HG03025 (cell line): ENCODE results near the gene MINDY4.
A peak's percentile ranks its signal among the peaks of the same experiment; 100 is the strongest.

Source experiments
- ATAC-seq: cut with Tn5 transposase; IDR thresholded peaks from one replicate; pipeline ENCODE4 v1.9.1; 2021; ENCODE audit warnings: mild to moderate bottlenecking, moderate library complexity; ENCODE audit not compliant: unreplicated experiment, low FRiP score

MINDY4 gene

DNA sequence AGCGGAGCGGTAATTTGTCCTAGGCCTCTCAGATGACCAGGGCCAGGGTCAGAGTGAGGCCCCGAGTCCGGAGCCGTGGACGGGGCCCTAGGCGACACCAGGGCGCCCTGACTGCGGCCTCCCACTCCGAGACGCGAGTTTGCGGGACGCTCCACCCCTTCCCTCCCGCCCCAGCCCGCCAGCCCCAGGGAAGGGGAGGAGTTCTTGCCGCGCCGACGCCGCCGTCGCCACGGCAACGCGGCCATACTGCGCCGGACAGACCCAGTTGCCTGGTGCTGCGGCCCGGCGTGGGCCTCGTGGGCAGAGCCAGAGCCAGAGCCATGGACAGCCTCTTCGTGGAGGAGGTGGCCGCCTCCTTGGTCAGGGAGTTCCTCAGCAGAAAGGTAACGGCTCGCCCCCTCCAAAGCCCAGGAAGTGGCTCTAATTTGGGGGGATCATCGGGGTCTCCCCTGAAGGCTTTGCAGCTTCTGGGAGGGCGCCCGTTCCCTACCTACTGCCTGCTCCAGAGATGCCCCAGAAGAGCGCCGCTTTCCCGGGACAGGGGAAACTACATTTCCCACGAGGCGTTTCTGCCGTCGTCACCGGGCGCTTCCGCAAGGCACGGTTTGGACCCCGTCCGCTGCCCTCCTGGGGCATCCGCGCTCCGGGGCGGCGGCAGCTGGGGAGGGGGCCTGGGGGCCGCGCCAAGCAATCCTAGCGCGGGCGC is at the start of gene MINDY4:
TSS of gene MINDY4 (plus strand) at position 244 of the 706 bp plus-strand sequence. CDS start at position 321, 77 bp downstream.
- ATAC-seq: peak; percentile 77

DNA sequence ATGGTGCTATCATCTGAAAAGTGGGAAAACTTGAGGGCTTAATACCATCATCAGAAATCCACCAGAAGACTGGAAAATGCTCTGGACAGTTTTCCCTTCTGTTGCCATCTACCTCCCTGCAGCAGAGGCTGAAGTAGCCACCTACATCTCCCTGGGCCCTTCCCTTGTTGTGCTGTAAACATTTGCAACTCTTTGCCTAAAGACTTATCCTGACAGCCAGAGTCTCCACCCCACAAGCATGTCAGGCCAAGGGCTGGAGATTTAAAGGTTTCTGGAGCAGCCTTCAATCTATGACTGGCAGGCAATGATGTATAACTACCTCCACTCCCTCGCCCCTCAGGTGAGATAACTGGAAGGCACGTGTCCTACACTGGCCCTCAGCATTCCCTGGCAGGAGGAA is 49.0 kb upstream of the MINDY4 start:
- no peak for ATAC-seq

DNA sequence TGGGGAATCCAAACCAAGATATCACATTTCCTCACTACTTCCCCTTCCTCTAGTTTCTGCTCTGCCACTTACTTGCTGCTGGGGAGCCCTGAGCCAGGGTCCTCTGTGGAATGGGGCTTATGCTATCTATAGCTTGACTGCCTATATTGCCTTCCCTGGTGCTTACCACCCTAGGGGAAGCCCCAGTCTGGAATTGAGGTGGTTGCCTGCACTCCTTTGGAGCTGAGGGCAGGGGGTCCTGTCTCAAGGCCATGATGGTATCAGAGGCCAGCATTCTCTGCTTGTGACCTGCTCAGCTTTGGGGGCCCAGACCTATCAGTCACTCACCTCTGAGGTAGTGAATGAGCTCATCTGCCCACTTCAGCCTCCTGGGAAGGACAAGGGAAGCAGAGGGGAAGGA is 48.5 kb upstream of the MINDY4 start:
- ATAC-seq: no peak

DNA sequence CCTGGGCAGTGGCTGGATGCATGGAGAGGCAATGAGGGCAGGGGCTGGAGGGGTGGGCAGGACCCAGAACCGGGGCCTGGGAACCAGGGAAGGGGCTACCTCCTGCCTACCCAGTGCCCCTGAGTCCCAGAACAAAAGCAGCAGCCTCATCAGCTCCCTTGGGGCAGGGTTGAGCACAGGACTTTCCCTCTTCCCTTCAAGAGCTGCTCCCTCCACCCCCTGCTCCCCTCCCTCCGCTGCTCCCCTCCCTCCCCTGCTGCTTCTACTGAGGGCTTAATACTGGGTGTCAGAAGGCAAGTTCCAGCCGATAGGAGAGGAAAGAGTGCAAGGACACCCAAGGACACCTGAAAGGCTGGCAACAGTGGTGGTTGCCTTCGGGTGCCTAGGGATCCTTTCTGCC is 47.4 kb upstream of the MINDY4 start:
- ATAC-seq: no peak

DNA sequence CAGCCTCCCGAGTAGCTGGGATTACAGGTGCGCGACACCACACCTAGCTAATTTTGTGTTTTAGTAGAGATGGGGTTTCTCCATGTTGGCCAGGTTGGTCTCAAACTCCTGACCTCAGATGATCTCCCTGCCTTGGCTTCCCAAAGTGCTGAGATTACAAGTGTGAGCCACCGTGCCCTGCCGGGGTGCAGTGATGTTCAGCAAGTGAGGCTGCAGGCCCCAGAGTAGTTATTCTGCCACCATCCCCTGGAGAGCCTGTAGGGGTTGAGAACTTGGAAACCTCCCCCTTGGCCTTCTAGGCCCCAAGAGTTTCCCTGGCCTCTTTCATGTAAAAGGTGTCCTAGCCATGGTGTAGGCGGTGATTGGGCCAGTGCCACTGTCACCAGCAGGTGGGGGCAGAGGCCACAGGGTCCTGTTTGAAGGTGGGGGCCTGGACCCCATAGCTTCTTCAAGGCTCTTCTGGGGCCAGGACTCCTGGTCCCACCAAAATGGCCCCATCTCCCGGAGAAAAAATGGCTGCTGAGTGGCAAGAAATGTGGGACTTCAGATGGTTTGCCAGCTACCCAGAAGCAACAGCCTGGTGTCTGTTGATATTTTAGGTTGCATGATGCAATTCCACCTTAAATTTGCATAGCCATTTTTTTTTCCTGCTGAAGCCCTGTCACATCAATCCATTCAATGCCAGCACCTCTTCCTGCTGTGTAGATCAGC is 44.8 kb upstream of the MINDY4 start:
- ATAC-seq: no peak

DNA sequence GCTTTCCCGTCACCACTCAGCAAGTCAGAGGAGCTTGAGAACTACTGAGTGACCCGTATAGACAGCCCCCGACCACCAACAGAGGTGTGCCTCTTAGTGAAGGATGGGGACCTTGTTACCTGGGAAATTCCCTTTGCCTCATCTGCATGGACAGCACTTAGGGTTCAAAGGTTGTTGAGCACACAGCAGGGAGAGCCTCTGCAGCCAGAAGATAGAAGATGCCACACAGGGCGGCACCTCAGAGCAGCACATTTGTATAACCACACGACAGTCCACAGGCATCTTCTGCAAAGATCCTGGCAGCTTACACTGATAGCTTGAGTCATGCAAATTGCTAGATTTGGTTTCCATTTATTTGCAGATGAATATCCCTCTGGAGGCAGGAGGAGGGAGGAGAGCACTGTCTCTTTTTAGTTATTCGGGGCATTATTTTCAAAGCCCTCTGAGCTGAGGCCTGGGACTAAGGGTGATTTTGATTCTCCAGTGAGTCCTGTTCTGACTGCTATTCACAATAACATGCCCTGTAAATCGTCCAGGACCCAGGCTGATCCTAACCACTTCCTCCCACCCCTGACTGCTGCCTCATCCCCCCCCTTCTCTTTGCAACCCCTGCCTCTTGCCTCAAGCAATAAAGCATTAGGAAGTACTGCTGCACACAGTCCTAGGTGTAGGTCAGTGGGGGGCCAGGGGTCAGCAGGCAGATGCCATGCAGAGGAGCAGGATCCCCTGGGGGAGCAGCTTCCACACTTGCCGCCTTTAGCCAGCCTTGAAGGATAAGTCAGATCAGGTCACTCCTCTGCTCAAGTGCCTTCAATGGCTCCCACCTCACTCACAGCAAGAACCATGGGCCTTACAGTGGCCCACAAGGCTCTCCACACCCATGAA is 43.9 kb upstream of the MINDY4 start:
- no peak for ATAC-seq

DNA sequence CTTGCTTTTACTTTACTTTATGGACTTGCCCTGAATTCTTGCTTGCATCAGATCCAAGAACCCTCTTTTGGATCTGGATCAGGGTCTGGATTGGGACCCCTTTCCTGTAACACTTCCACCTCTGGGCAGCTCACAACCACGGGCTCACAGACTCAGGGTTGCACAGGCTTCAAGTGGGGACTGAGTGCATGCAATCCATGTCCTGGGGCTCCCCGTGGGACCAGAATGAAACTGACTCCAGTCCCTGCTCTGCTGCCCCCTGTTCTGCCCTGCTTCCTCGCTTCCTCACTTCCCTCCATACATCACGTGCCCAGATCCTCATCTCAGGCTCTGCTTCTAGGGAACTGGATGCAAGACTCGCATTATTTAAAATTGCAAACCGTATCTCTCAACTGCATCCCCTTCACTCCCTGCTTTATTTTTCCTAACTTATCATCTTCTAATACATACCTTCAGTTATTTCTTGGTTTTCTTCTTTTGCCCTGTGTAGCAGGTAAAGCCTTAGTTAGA is 42.6 kb upstream of the MINDY4 start:
- ATAC-seq: no peak

DNA sequence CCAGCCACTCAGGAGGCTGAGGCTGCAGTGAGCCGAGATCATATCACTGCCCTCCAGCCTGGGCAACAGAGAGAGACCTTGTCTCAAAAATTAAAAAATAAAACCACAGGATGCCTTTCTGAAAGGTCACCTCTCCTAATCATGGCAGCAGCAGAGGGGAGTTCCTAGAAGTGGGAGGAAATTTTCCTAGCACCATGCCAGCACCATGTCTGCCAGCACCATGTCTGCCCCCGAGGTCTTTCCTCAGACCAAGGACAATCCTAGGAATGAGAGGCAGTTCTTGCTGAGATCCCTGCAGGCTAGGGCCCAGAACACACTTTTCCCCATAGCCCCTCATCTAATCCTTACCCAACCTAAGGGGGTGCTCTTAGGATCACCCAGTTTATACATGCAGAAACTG is 41.6 kb upstream of the MINDY4 start:
- ATAC-seq: no peak

DNA sequence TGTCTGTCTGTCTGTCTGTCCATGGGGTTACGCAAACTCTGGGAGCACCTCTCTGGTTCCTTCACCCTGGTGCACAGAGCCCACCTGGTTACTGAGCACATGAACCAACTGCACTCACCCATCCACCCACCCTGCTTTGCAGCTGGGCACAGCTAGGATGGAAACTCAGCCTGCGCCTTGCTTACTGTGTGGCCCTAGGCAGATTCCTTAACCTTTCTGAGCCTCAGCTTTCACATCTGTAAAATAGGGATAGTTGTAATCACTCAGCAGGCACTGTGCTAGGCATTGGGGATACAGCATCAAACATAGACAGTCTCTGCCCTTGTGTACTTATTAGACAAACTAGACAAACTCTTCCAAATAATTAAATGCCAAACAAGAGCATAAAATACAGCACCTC is 41.1 kb upstream of the MINDY4 start:
- no peak for ATAC-seq

DNA sequence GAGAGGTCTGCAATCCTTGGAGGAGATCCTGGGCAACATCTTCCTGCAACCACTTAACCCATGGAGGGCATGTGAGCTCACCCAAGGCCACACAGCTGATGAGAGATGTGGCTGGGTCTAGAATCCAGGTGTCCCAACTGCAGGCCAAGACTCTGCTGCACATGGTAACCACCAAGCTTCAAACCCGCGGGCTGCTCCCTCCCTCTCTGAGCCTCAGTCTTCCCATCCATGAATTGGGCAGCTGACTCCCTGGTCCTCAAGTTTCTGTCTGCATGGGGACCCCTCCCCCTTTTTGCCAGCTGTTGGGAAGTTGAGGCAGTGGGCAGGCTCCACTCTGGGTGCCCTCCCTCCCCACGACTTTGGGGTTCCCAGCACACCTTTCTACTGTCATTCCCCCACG is 40.2 kb upstream of the MINDY4 start:
- ATAC-seq: no peak

DNA sequence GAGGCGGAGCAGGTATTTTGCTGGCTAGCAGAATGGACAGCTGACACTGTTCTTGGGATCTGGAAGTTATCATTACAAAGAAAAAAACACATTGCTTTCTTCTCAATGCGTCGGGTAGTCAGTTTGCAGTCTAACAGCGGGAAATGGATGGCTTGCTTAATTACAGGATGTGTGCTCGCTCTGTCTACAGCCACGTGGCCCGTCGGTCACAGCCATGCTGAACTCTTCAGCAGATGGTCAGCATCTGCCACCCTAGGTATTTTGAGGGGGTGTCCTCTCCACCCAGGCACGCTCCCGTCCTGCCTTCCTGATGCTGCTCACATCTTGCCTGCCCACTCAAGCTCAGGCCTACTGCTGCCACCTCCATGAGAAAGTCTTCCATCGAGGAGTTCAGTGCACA is 39.6 kb upstream of the MINDY4 start:
- no peak for ATAC-seq

DNA sequence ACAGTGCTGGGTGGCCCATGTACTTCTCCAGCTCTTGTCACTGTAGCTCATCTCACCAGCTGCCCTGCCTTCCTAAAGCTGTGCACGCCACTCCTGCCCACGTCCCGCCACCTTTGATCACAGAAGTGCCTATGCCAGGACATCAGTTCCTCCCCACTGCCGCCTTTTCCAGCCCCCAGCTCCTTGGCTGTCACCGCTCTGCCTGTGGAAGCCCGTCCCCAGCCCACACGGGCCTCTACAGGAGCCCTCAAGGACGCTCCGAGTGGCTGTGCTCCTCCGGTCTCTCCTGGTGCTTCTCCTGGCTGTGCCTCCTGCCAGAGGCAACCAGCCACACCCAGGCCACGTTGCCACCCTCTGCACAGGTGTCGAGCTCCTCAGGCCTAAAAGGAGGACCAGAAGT is 38.6 kb upstream of the MINDY4 start:
- ATAC-seq: no peak

DNA sequence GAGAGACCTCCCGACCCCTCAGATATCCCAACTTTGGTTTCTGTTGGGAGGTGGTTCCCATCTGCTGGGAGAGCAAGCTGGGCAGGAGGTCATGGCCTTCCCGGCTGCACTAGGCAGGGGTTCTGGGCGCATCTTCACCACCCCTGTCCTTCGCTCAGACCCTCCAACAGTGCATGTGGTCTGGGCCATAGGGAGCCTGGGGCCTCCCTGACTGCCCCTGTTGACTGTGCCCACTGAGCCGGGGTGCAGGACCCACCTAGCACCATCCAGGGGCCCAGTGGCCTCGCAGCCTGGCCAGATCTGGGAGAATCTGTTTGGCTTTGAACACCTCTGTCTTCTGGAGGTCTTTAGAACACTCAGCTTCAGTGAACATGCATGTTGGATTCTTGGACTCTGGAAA is 38.0 kb upstream of the MINDY4 start:
- no peak for ATAC-seq

DNA sequence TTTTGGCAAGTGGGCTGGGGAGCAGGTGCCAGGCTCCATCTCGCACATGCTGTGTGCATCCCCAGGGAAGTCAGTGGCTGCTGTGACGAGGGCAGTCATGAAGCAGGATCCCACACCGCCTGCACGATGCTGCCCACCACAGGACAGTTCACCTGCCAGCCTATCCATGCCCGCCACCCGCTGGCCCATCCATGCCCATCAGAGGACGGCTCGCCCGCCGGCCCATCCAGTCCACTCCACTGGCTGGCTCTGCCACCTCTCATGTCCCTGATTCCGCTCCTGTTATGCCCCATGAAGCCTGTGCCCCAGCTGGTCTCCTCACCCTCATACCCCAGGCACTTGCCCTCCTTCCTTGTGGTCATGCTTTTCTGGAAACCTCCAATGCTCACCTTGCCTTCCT is 37.5 kb upstream of the MINDY4 start:
- no peak for ATAC-seq

DNA sequence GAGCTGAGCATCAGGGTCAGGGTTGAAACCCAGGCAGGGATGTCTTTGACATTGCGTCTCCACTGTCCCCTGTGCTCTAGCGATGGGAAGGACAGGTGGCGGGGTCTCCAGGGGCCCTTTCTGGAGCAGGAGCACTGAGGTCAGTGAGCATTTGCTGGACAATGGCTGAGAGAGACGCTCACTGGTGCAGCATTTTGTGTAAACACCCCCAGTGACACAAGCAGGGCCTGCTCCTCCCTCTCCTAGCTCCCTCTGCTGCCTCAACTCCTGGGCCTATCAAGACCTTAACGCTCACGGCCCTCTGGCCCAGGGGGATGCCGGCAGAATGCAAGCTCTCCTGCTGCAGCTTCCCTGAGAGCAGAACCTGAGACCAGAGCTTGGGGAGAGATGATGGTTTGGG is 36.7 kb upstream of the MINDY4 start:
- ATAC-seq: no peak

DNA sequence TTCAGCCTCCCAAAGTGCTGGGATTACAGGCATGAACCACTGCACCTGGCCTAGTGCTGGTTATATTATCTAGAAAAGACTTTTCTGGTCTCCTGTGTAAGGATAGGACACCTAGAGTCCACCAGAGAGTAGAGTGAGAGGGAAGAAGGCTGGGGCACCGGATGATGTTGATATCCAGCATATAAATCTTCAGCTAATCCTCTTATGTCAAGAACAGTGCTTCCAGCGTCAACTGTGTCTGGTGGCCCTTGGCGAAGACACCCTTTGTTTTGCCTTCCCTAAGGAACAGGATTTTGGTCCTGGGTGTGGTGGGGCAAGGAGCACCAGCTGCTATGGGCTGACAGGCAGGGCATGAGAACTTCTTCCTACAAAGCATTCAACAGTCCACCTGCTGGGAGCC is 35.6 kb upstream of the MINDY4 start:
- ATAC-seq: no peak

DNA sequence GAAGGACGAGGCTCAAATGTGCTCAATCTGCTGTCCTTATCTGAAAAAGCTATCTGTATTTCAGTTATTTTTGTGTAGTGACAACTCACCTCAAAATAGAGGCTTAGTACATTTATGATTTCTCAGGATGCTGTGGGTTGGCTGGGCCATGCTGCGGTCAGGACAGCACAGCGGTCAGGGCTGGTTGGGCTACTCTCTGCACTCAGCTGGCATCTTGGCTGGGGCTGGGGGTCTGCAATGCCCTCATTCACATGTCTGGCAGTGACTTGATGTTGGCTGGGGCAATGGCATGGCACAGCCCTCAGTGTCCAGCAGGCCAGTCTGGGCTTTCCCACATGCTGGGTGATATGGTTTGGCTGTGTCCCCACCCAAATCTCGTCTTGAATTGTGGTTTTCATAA is 34.9 kb upstream of the MINDY4 start:
- no peak for ATAC-seq

DNA sequence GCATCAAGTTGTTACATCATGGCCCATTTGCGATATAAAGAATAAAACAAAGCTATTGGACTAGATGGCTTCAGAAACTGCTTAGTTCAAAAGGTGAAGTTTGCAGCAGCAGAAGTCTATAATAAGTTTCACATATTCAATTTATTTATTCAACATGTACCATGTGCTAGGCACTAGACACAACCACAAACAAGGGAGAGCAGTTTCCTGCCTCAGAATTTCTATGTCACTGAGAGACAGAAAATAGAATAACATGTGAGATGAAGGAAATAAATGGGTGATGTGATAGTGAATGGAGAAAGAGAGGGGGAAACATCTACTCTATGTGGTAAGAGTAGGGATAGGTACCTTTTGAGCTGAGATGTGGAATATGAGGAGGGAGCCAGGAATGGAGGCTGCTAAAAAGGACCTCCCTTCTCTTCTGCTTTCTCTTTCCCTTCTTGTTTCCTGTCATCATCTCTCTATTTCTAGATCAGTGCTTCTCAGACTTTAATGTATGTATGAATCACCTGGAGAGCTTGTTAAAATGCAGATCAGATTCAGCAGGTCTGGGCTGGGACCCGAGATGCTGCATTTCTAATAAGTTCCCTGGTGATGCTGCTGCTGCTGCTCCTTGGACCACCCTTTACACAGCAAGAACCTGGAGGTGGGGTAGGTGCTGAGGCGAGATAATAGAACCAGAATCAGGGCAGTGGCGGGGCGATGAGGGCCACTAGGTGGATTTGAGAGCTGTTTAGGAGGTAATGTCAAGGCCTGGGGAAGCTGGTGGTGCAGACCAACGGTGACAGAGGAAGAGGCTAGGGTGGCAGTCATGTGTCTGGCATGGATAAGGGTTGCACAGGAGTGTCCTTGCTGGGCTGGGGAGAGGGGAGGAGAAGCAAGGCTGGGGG is 32.9 kb upstream of the MINDY4 start:
- no peak for ATAC-seq

DNA sequence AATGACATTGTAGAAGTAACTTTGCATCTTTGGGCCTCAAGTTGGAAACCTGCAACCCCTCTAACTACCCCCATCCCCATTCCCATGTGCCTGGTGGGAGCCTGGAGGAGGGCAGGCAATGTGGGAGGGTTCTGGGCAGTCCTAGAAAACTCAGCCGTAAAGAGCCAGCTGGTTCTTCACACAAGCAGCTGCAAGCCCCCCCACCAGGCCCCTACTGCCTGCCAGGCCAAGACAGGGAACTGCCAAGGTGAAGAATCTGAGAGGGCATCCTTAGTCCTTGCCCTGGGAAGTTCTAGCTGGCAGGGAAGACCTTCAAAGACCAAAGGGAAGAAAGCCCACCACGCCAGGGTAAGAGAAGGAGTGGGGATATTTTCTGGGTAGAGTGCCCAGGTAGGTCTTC is 31.5 kb upstream of the MINDY4 start:
- no peak for ATAC-seq
